ENCODE data around the gene FLNB. TPM values are rescaled to one million over a fixed set of nuclear protein-coding genes. Genes with fewer than 3 reads are reported as not detected.

FLNB gene
- total RNA-seq, 3 donors from 2014 or later (not counting 1 experiment from before 2014, with no cell fraction given), result 24.6 to 30.8 (median 26.6) TPM

DNA sequence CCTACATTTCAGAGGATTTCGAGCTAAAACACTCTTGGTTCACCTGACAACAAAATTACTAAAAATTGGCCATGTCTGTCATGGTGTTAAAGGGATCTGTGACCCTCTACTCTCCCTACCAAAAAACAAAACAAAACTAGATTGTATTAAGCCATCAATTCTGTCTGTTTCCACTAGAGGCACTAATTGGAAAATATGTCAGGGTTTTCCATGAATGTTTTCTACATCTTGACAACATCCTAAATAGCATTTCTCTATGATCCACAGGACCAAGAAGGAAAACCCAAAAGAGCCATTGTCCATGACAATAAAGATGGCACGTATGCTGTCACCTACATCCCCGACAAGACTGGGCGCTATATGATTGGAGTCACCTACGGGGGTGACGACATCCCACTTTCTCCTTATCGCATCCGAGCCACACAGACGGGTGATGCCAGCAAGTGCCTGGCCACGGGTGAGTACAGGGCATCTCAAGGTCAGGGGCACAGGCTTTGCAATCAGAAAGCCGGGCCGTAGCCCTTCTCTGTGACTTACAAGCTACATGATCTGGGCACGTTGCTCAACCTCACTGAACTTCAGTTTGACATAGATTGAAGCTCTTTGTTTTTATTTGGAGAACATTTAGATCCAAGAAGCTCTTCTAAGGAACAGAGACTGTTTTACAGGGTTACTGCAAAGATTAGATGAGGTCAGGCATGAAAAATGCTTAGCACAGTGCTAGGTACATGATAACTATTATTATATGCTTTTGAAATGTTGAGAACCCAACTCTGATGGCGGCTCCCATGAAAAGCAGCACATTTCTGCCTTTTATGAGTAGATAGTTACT lies 127.7 kb downstream of the FLNB start:
- TF ChIP-seq, protein P1, sequence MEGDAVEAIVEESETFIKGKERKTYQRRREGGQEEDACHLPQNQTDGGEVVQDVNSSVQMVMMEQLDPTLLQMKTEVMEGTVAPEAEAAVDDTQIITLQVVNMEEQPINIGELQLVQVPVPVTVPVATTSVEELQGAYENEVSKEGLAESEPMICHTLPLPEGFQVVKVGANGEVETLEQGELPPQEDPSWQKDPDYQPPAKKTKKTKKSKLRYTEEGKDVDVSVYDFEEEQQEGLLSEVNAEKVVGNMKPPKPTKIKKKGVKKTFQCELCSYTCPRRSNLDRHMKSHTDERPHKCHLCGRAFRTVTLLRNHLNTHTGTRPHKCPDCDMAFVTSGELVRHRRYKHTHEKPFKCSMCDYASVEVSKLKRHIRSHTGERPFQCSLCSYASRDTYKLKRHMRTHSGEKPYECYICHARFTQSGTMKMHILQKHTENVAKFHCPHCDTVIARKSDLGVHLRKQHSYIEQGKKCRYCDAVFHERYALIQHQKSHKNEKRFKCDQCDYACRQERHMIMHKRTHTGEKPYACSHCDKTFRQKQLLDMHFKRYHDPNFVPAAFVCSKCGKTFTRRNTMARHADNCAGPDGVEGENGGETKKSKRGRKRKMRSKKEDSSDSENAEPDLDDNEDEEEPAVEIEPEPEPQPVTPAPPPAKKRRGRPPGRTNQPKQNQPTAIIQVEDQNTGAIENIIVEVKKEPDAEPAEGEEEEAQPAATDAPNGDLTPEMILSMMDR (IDR thresholded peaks at IDR 0.05), result no peak
- Mint-ChIP-seq H3K4me1 (no peaks in the 10 kb centered on the region), H3K9me3 (no peaks in the 10 kb centered on the region), H3K4me3 (no peak overlapping the region), H3K27me3 (ENCODE audit: low read depth in 2 of 2) (no peaks in the 10 kb centered on the region), H3K27ac (no peak overlapping the region), H3K36me3 (no peaks in the 10 kb centered on the region)
- intact Hi-C loops (cut with micrococcal nuclease), result no loop called here
- ATAC-seq, result no peak
- WGBS (ENCODE audit: insufficient coverage), result 95% methylated on average over 13 of the region's 14 CpGs
- Histone ChIP-seq H3K36me3 (ENCODE audit: control insufficient read depth, insufficient read depth, low read length) (peaks cover 25% of the 10 kb centered on the region), H3K27ac (ENCODE audit: low read length) (no peak overlapping the region), H3K4me3 (ENCODE audit: low read length) (no peak overlapping the region), H3K9me3 (ENCODE audit: control insufficient read depth, insufficient read depth, low read length) (no peaks in the 10 kb centered on the region), H3K27me3 (ENCODE audit: control insufficient read depth, insufficient read depth, low read length) (no peaks in the 10 kb centered on the region), H3K4me1 (ENCODE audit: control insufficient read depth, insufficient read depth, low read length) (no peaks in the 10 kb centered on the region)
- DNase-seq, result no peak

- Histone ChIP-seq H3K4me1 (ENCODE audit: control insufficient read depth, insufficient read depth, low read length) (no peaks in the 10 kb centered on the region), H3K9me3 (ENCODE audit: control insufficient read depth, insufficient read depth, low read length) (no peaks in the 10 kb centered on the region), H3K36me3 (ENCODE audit: control insufficient read depth, insufficient read depth, low read length) (peaks cover 34% of the 10 kb centered on the region), H3K27ac (ENCODE audit: low read length) (no peak overlapping the region), H3K4me3 (ENCODE audit: low read length) (no peak overlapping the region), H3K27me3 (ENCODE audit: control insufficient read depth, insufficient read depth, low read length) (no peaks in the 10 kb centered on the region)
- ATAC-seq (no peak), DNase-seq (no peak)
- Mint-ChIP-seq H3K4me3 (no peak overlapping the region), H3K36me3 (no peaks in the 10 kb centered on the region), H3K27me3 (ENCODE audit: low read depth in 2 of 2) (no peaks in the 10 kb centered on the region), H3K9me3 (no peaks in the 10 kb centered on the region), H3K4me1 (no peaks in the 10 kb centered on the region), H3K27ac (no peak overlapping the region)
- 90% methylated on average over 4 of the region's 4 CpGs for WGBS (ENCODE audit: insufficient coverage)
- TF ChIP-seq, protein P1 (IDR thresholded peaks at IDR 0.05), result no peak
- intact Hi-C loops (cut with micrococcal nuclease), result no loop called here
Measured at GRCh38 chr3:58137306-58137705, 129.1 kb downstream of the FLNB start.

DNA sequence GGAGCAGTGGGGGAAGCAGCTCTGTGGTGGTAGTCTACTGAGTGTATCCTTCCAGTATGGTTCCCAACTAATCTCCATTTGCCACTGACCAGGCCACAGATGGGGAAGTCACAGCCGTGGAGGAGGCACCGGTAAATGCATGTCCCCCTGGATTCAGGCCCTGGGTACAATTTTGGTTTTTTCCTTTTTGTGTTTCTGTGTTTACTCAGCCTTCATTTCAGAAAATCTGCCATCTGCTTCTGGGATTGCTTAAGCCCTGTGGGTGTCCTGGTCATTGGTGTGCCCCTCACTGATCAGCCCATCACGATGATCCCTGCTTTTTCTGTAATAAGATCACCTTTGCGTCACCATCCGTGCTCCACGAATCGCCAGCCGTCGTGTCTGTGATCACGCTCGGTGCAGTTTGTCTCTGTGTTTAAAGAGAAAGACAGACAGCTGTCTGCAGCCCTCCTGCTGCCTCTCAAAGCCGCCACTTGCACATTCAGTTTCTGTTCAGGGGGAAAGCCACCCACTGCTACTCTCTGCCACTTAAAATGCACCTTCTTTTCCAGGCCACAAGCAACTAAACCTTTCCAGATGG lies 133.6 kb downstream of the FLNB start:
- H3K9me3 ChIP-seq (ENCODE audit: control insufficient read depth, insufficient read depth, low read length), result no peaks in the 10 kb centered on the region
- H3K36me3 ChIP-seq (ENCODE audit: control insufficient read depth, insufficient read depth, low read length), result peaks cover 24% of the 10 kb centered on the region
- Mint-ChIP-seq H3K27me3 (ENCODE audit: low read depth in 2 of 2) (no peaks in the 10 kb centered on the region), H3K4me1 (no peaks in the 10 kb centered on the region), H3K27ac (no peak overlapping the region), H3K4me3 (no peak overlapping the region), H3K36me3 (no peaks in the 10 kb centered on the region), H3K9me3 (no peaks in the 10 kb centered on the region)
- no peak overlapping the region for H3K4me3 ChIP-seq (ENCODE audit: low read length)
- TF ChIP-seq, protein P1 (IDR thresholded peaks at IDR 0.05), result no peak
- DNase-seq (no peak), ATAC-seq (no peak)
- 96% methylated on average over 12 of the region's 12 CpGs for WGBS (ENCODE audit: insufficient coverage)
- no peaks in the 10 kb centered on the region for H3K27me3 ChIP-seq (ENCODE audit: control insufficient read depth, insufficient read depth, low read length)
- intact Hi-C loops (cut with micrococcal nuclease), result no loop called here
- no peak overlapping the region for H3K27ac ChIP-seq (ENCODE audit: low read length)
- no peaks in the 10 kb centered on the region for H3K4me1 ChIP-seq (ENCODE audit: control insufficient read depth, insufficient read depth, low read length)
